ENCODE measurements around the gene ARHGAP23. TPM values are rescaled to one million over a fixed set of nuclear protein-coding genes. Genes with fewer than 3 reads are reported as not detected.

ARHGAP23 gene, protein sequence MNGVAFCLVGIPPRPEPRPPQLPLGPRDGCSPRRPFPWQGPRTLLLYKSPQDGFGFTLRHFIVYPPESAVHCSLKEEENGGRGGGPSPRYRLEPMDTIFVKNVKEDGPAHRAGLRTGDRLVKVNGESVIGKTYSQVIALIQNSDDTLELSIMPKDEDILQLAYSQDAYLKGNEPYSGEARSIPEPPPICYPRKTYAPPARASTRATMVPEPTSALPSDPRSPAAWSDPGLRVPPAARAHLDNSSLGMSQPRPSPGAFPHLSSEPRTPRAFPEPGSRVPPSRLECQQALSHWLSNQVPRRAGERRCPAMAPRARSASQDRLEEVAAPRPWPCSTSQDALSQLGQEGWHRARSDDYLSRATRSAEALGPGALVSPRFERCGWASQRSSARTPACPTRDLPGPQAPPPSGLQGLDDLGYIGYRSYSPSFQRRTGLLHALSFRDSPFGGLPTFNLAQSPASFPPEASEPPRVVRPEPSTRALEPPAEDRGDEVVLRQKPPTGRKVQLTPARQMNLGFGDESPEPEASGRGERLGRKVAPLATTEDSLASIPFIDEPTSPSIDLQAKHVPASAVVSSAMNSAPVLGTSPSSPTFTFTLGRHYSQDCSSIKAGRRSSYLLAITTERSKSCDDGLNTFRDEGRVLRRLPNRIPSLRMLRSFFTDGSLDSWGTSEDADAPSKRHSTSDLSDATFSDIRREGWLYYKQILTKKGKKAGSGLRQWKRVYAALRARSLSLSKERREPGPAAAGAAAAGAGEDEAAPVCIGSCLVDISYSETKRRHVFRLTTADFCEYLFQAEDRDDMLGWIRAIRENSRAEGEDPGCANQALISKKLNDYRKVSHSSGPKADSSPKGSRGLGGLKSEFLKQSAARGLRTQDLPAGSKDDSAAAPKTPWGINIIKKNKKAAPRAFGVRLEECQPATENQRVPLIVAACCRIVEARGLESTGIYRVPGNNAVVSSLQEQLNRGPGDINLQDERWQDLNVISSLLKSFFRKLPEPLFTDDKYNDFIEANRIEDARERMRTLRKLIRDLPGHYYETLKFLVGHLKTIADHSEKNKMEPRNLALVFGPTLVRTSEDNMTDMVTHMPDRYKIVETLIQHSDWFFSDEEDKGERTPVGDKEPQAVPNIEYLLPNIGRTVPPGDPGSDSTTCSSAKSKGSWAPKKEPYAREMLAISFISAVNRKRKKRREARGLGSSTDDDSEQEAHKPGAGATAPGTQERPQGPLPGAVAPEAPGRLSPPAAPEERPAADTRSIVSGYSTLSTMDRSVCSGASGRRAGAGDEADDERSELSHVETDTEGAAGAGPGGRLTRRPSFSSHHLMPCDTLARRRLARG (N-terminal part only)
- 2.4 and 6.4 TPM in 2 replicates for total RNA-seq (2014; rRNA removed; shearing (Covaris generic))

GRCh38 chr17:38428112-38428642, at the start of gene ARHGAP23:
Gene ARHGAP23, plus strand, starts transcription at chr17:38428464. Its CDS starts 22 bp downstream, at chr17:38428486.
- in situ Hi-C loops (cut with HindIII; ENCODE audit: low sequenced_read_pairs): no loop called here
- DNase-seq (ENCODE audit: low spot score): peak; percentile 50

DNA sequence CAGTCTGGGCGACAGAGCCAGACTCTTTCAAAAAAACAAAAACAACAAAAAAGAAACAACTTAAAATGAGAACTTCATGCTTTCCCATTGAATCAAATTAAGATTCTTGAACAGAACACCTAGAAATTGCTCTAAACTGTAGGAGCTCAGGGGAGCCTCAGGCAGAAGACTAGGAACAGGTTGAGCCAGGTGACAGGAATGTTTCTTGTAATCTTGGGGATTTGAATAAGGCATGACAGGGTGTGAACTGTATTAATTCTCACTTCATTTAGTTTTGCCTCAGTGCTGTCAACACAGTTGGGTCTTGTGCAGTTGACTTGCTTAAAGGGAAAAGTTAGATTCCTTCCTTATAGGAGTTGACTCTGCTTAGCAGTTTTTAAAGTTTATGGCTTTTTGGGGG, 48.8 kb upstream of the ARHGAP23 start:
- DNase-seq (ENCODE audit: low spot score): no peak
- in situ Hi-C loops (cut with HindIII; ENCODE audit: low sequenced_read_pairs): no loop called here

GRCh38 chr17:38395090-38395489, 33.2 kb upstream of the ARHGAP23 start:
- no peak for DNase-seq (ENCODE audit: low spot score)
- in situ Hi-C loops (cut with HindIII; ENCODE audit: low sequenced_read_pairs): no loop called here

- no peak for DNase-seq (ENCODE audit: low spot score)
- in situ Hi-C loops (cut with HindIII; ENCODE audit: low sequenced_read_pairs): no loop called here
Measured at GRCh38 chr17:38397227-38397626, 31.0 kb upstream of the ARHGAP23 start.

- no peak for DNase-seq (ENCODE audit: low spot score)
- in situ Hi-C loops (cut with HindIII; ENCODE audit: low sequenced_read_pairs): no loop called here
Measured at GRCh38 chr17:38400286-38400685, 28.0 kb upstream of the ARHGAP23 start.

- in situ Hi-C loops (cut with HindIII; ENCODE audit: low sequenced_read_pairs): no loop called here
- no peak for DNase-seq (ENCODE audit: low spot score)
Measured at GRCh38 chr17:38401459-38401858, 26.8 kb upstream of the ARHGAP23 start.

- DNase-seq (ENCODE audit: low spot score): no peak
- in situ Hi-C loops (cut with HindIII; ENCODE audit: low sequenced_read_pairs): no loop called here
Measured at GRCh38 chr17:38402897-38403296, 25.4 kb upstream of the ARHGAP23 start.

DNA sequence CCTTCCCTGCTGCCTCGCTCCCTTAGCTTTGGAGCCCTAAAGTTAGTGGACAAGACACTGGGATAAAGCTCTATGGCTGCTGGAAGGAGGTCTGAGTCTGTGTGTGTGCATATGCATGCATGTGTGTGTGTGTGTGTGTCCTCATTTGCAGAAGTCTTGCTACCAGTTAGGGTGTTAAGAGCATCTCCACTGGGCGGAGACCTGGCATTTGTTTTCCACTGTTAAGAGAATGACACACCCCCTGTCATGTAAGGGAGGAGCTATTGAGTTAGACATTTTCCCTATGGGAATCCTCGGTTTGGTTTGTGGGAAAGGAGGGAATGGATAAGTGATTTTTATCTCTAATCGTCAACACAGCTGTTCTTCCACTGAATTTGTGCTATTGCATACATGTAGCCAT, 24.8 kb upstream of the ARHGAP23 start:
- in situ Hi-C loops (cut with HindIII; ENCODE audit: low sequenced_read_pairs): no loop called here
- no peak for DNase-seq (ENCODE audit: low spot score)

DNA sequence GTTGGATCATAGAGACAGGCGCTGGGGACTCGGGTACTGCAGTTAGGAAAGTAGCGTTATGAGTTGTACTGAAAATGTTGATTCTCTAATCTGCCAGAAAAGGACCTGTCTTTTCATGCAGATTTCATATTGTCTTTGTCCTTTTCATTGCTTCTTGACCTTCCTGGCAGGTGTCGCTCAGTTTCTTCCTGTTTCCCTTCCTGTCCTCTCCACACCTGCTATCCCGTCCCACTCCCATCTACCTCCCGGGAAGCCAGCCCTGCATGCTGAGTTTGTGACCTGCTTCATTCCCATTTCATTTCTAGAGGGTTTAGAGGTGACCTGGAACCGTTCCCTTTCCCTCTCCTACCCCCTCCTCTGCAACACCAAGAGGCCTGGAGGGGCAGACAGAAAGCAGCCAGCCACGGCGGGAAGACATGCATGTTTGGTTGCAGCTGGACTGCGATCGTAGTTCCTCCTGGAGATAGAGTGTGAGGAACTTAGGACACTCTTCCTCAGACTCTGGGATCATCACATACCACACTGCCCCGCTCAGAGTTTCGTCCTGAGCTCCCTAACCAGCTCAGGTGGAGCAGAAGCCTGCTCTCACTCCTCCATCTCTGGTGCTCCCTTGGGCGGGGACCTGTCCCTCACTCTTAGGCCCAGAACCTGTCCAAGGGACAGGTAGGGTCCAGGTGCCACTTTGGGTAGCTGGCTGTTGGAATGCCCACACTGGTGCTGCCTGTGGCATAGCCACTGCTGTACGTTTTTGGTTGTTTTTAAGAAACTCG, 23.9 kb upstream of the ARHGAP23 start:
- in situ Hi-C loops (cut with HindIII; ENCODE audit: low sequenced_read_pairs): no loop called here
- no peak for DNase-seq (ENCODE audit: low spot score)

- DNase-seq (ENCODE audit: low spot score): no peak
- in situ Hi-C loops (cut with HindIII; ENCODE audit: low sequenced_read_pairs): no loop called here
Measured at GRCh38 chr17:38405654-38406053, 22.6 kb upstream of the ARHGAP23 start.

DNA sequence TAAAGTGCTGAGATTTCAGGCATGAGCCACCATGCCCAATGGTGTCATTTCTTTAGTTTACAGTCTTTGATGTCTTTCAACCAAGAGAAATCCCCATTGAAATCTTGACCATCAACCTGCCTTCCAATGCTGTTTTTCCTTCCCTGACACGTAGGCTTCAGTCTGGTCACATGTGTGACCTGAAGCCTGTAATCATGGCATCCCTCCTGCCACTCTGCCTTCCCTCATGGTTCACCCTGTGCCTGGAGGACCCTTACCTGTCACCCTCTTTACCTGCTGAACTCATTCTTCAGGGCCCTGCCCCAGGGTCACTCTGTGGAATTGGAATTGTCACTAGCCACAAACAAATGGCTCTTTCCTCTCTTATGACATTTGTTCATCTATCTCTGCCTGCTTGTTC, 18.1 kb upstream of the ARHGAP23 start:
- no peak for DNase-seq (ENCODE audit: low spot score)
- in situ Hi-C loops (cut with HindIII; ENCODE audit: low sequenced_read_pairs): no loop called here

DNA sequence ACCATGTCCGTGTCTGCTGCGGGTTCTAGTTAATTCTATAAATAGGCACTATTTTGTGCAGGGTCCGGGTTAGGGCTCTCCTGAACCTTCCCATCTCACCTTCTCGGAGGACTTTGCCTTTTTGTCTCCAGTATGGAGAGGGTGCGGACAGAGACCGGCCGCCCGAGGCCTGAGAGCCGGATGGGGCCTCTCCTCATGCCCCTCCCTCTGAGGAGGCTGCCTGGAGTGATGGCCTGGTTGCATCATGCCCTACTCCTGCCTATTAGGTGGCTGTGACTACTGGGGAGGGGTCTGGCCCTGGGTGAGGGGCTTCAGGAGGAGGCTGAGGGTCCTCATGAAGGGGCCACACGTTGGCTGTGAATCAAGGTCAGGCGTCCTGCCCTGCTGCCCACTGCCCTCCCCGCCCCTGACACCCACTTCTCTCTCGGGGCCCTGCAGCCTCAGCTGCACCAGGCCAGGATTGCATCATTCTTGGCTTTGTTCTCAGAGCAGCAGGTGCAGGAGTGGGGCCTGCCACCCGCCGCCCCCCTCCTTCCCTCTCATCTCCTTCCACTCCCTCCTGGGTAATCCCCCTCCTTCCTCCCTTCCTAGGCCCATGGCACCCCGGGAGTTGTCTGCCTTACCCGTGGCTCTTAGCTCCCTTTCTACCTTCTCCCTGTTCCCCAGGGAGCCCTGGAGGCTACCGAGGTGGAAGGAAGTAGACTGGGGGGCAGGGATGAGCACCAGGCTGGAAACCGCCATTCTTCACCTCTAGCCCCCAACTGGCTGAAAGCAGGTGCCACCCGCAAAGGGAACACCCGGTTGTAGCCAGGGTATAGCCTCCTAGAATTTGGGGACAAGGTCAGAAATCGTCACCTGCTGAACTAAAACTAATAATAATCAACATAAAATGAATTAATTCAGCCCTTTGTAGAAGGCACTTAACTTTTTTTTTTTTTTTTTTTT, 12.7 kb upstream of the ARHGAP23 start:
- DNase-seq (ENCODE audit: low spot score): peak; percentile 80
- in situ Hi-C loops (cut with HindIII; ENCODE audit: low sequenced_read_pairs): no loop called here

- no peak for DNase-seq (ENCODE audit: low spot score)
- in situ Hi-C loops (cut with HindIII; ENCODE audit: low sequenced_read_pairs): no loop called here
Measured at GRCh38 chr17:38416840-38417209, 11.4 kb upstream of the ARHGAP23 start.

DNA sequence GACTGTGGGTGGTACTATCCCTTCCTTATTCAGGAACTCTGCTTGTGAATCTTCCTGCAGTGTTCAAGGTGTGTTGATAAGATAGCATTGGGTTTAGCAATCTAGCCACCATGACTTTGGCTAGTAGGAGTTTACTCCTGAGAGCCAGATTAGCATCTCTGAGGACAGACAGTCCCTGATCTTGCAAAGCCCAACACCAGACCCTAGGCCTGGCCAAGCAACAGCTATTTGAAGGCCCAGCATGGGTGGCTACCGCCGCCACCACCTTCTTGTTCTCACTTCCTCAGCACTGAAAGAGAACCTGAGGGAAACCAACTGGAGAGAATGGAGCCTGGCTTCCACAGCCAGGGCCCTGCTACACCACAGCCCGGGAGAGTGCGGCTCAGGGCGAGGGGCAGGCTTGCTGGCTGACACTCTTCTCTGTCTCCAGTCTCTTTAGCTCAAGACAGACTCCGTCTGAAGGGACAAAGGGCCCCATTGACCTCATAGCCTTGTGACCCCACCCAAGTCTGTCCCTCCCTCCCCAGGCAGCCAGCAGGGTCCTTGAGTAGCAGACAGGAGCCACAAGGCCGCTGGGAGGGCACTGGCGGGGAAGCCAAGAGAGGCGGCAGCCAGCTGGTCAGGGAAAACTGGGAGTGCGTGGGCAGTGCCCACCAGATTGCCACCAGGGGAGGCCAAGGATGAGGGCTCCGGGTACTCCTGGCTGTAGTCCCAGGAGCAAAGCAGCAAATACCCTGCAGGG, 10.9 kb upstream of the ARHGAP23 start:
- DNase-seq (ENCODE audit: low spot score): peak; percentile 54

DNA sequence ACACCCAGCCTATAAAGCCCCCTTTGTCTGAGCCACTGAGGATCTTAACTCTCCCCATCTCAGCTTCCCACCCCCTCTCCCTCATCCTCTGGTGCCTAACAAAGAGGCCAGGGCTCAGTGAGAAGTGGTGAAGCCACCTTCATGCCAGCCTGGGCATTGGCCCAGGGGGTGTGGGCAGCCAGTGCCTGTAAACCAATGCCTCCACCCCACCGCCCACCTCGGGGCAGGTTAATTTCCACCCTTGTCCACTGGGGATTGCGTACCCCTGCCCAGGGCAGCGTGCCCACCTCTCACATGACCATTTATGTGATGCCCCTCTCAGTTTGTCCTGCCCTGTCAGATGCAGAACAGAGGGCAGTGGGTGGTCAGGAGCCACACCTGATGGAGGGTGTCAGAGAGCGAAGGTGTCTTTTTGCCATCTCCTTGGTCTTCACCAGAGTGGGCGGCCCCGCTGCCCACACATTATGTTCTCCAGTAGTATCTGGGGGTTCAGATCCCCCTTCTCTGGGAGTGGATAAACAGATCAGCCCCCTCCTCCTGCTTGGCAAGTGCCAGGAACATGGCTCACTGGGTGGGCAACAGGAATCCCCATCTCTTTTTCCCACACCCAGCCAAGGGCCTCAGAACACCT, 10.1 kb upstream of the ARHGAP23 start:
- in situ Hi-C loops (cut with HindIII; ENCODE audit: low sequenced_read_pairs): no loop called here

More for the DNA sequence above, 10.9 kb upstream of the ARHGAP23 start:
- in situ Hi-C loops (cut with HindIII; ENCODE audit: low sequenced_read_pairs): no loop called here

More for the DNA sequence above, 10.1 kb upstream of the ARHGAP23 start:
- DNase-seq (ENCODE audit: low spot score): peak; percentile 50
